GM12878 (cell line): ENCODE data around the gene PROX1. TPM values are rescaled to one million over a fixed set of nuclear protein-coding genes. Genes with fewer than 3 reads are reported as not detected.

Experiments used
- ATAC-seq: fragments of 200-7000 bp; cut with Tn5 transposase; 3 replicates; pipeline ENCODE4 v1.9.1; 2020; ENCODE audit warnings: mild to moderate bottlenecking, moderate library complexity
- BruUV-seq: library from RNA; stranded (reverse); fragments of 400-500 nt; replicated peaks from 2 replicates; lab custom pipeline; 2021; lab: Mats Ljungman, UMichigan
- CTCF ChIA-PET: fragments of 300-600 bp; sonication (Branson Sonifier 250); formaldehyde crosslinking; extraction: SDS; loops from one replicate; lab custom pipeline; 2021; ENCODE audit warnings: inconsistent platforms; lab: Yijun Ruan, JAX
- POLR2A ChIA-PET: fragments of 350-600 bp; formaldehyde crosslinking; extraction: SDS; loops from one replicate; lab custom pipeline; 2021; ENCODE audit warnings: inconsistent platforms; lab: Charles Lee
- RAD21 ChIA-PET: fragments of 300-600 bp; sonication (Branson Sonifier 250); formaldehyde crosslinking; loops from one replicate; lab custom pipeline; 2023; ENCODE audit warnings: antibody characterized with exemption; ENCODE audit not compliant: unreplicated experiment; lab: Charles Lee
- SMC1A ChIA-PET: fragments of 300-600 bp; sonication (Branson Sonifier 250); formaldehyde crosslinking; loops from one replicate; lab custom pipeline; 2023; ENCODE audit not compliant: unreplicated experiment, uncharacterized antibody; lab: Charles Lee
- DNase-seq: peaks from one replicate; pipeline ENCODE4 v3.0.0-alpha.2; 2011; ENCODE audit warnings: low read depth, low spot score
- FAIRE-seq: peaks from 3 replicates; lab custom pipeline; 2011; peaks lifted over from hg19 to GRCh38; lab: Jason Lieb, UNC
- H2AFZ ChIP-seq: 2 replicates; pipeline ENCODE4 v1.6.0; 2011; ENCODE audit warnings: low read depth, low read length, control low read depth; ENCODE audit not compliant: control insufficient read depth
- H3K27ac ChIP-seq: 2 replicates; pipeline ENCODE4 v1.5.1; 2011; ENCODE audit warnings: control low read depth; ENCODE audit not compliant: control insufficient read depth, insufficient read depth
- H3K27me3 ChIP-seq, 2 experiments: replicated peaks in 1 of 2; 2 replicates each; pipeline versions ENCODE4 v1.6.0 to v1.6.1; 2011; ENCODE audit warnings: low read length in 1 of 2; ENCODE audit not compliant: control insufficient read depth in 2 of 2, insufficient read depth in 2 of 2
- H3K36me3 ChIP-seq, 2 experiments: 2 replicates each; pipeline ENCODE4 v1.5.1; 2011; ENCODE audit warnings: low read length in 1 of 2; ENCODE audit not compliant: control insufficient read depth in 2 of 2, insufficient read depth in 2 of 2
- H3K4me1 ChIP-seq: 2 replicates; pipeline ENCODE4 v1.6.1; 2011; ENCODE audit warnings: mild to moderate bottlenecking, low read length, moderate library complexity, mixed read lengths; ENCODE audit not compliant: control insufficient read depth, insufficient read depth
- H3K4me2 ChIP-seq: 2 replicates; pipeline ENCODE4 v1.6.0; 2011; ENCODE audit warnings: control low read depth; ENCODE audit not compliant: control insufficient read depth, insufficient read depth
- H3K4me3 ChIP-seq: fragments of 200-600 bp; sonication (generic); 2 replicates; pipeline ENCODE4 v1.5.1; 2016
- H3K79me2 ChIP-seq: 2 replicates; pipeline ENCODE4 v1.6.0; 2011; ENCODE audit warnings: low read length; ENCODE audit not compliant: control insufficient read depth, insufficient read depth
- H3K9ac ChIP-seq: 2 replicates; pipeline ENCODE4 v1.8.0; 2011; ENCODE audit warnings: low read length, control low read depth, mixed read lengths; ENCODE audit not compliant: control insufficient read depth, insufficient read depth
- H3K9me3 ChIP-seq: replicated peaks from 3 replicates; pipeline ENCODE4 v1.5.1; 2011; ENCODE audit warnings: mild to moderate bottlenecking, low read length; ENCODE audit not compliant: control insufficient read depth, insufficient read depth
- H4K20me1 ChIP-seq: 2 replicates; pipeline ENCODE4 v1.6.0; 2011; ENCODE audit not compliant: control insufficient read depth, insufficient read depth
- CBX3 ChIP-seq: fragments of 200-600 bp; sonication (generic); IDR thresholded peaks from 2 replicates; pipeline ENCODE4 v1.6.1; 2016; ENCODE audit warnings: low read depth, borderline replicate concordance
- CUX1 ChIP-seq: IDR thresholded peaks from 2 replicates; pipeline ENCODE4 v1.6.1; 2012; ENCODE audit warnings: improper control_type of control experiment, low read depth, low read length; ENCODE audit not compliant: insufficient replicate concordance
- MEF2A ChIP-seq: IDR thresholded peaks from 2 replicates; pipeline ENCODE4 v1.6.1; 2011; ENCODE audit warnings: low read depth, mild to moderate bottlenecking, low read length, moderate library complexity; ENCODE audit not compliant: insufficient read depth
- NFIC ChIP-seq: IDR thresholded peaks from 2 replicates; pipeline ENCODE4 v1.6.1; 2012; ENCODE audit warnings: low read depth, mild to moderate bottlenecking, inconsistent platforms, low read length, moderate library complexity
- PKNOX1 ChIP-seq: fragments of 450-650 bp; IDR thresholded peaks from 2 replicates; pipeline ENCODE4 v1.6.1; 2016; ENCODE audit warnings: mild to moderate bottlenecking
- SIN3A ChIP-seq: IDR thresholded peaks from 2 replicates; pipeline ENCODE4 v1.6.1; 2012; ENCODE audit warnings: low read depth, low read length, improper control_type of control experiment
- SMAD1 ChIP-seq: fragments of 450-650 bp; IDR thresholded peaks from 2 replicates; pipeline ENCODE4 v1.6.1; 2018; ENCODE audit warnings: mild to moderate bottlenecking, low read depth; ENCODE audit not compliant: partially characterized antibody
- TAF1 ChIP-seq: IDR thresholded peaks from 2 replicates; pipeline ENCODE4 v1.6.1; 2011; ENCODE audit warnings: mild to moderate bottlenecking, low read depth, low read length, borderline replicate concordance
- ZNF207 ChIP-seq: fragments of 450-650 bp; IDR thresholded peaks from 2 replicates; pipeline ENCODE4 v1.6.1; 2014; ENCODE audit warnings: antibody characterized with exemption, mild to moderate bottlenecking, borderline replicate concordance
- WGBS: methylation state at CpG from one replicate; pipeline ENCODE4 v1.1.6; 2016; ENCODE audit warnings: low lambda C conversion rate; ENCODE audit not compliant: insufficient replicate concordance, insufficient coverage; ENCODE audit errors: missing lambda C conversion rate; 5-methylcytosine and 5-hydroxymethylcytosine counted together
- in situ Hi-C: fragments of 300-500 bp; cut with MboI; formaldehyde crosslinking; loops from 9 replicates; pipeline ENCODE4 v1.14.3; 2018; ENCODE audit warnings: mixed read lengths
- intact Hi-C: fragments of 100-400 bp; cut with micrococcal nuclease; formaldehyde crosslinking; loops from one replicate; pipeline ENCODE4 v1.14.2; 2022; ENCODE audit not compliant: unreplicated experiment
- polyA plus RNA-seq, 11 experiments: library from polyadenylated mRNA; depleted of rRNA in 4 of 11; unstranded in 6 of 11; stranded (reverse) in 5 of 11; fragments of >200 nt; fragmentation: Nextera tagmentation in 4 of 11; fragmentation: Illumina TruSeq in 1 of 11; extraction: Ambion mirVana in 4 of 11; extraction: Trizol in 1 of 11; gene quantifications; 1 replicate in 1 of 11; 2 replicates in 10 of 11; pipeline versions ENCODE4 v1.2.1 to v1.2.3, GENCODE V29; 2011 to 2016; ENCODE audit warnings: inconsistent platforms in 2 of 11, missing spikeins in 2 of 11, low read depth in 1 of 11
- total RNA-seq, 4 experiments: library from RNA; depleted of rRNA in 3 of 4; stranded (reverse); fragments of >200 nt in 3 of 4; fragmentation: Illumina TruSeq in 1 of 4; extraction: Trizol in 1 of 4; gene quantifications; 2 replicates each; pipeline versions ENCODE4 v1.2.1 to v1.2.3, GENCODE V29; 2013 to 2021
- TF ChIP-seq, protein P1 (sequence below): fragments of 450-650 bp; IDR thresholded peaks from 2 replicates; pipeline ENCODE4 v1.6.1; 2018; ENCODE audit warnings: borderline replicate concordance, mild to moderate bottlenecking; ENCODE audit not compliant: partially characterized antibody
- TF ChIP-seq, protein P2 (sequence below): fragments of 450-650 bp; conservative IDR thresholded peaks from 2 replicates; pipeline ENCODE4 v1.6.1; 2017; ENCODE audit warnings: mild to moderate bottlenecking, moderate library complexity

The PROX1 gene
- total and polyA plus RNA-seq, 10 of the 15 experiments (the other 5 are each of a cell fraction or from before 2014, with no cell fraction given), result under 0.01 to 0.44 (median 0.03) TPM; not detected in 4

GRCh38 chr1:214039394-214040018 lies 51.7 kb downstream of the PROX1 start:
- H3K79me2 ChIP-seq, result no peaks in the 10 kb centered on the region
- H3K4me3 ChIP-seq, result no peak overlapping the region
- TF ChIP-seq, protein P1, sequence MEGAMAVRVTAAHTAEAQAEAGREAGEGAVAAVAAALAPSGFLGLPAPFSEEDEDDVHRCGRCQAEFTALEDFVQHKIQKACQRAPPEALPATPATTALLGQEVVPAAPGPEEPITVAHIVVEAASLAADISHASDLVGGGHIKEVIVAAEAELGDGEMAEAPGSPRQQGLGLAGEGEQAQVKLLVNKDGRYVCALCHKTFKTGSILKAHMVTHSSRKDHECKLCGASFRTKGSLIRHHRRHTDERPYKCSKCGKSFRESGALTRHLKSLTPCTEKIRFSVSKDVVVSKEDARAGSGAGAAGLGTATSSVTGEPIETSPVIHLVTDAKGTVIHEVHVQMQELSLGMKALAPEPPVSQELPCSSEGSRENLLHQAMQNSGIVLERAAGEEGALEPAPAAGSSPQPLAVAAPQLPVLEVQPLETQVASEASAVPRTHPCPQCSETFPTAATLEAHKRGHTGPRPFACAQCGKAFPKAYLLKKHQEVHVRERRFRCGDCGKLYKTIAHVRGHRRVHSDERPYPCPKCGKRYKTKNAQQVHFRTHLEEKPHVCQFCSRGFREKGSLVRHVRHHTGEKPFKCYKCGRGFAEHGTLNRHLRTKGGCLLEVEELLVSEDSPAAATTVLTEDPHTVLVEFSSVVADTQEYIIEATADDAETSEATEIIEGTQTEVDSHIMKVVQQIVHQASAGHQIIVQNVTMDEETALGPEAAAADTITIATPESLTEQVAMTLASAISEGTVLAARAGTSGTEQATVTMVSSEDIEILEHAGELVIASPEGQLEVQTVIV, result no peak
- TF ChIP-seq PKNOX1 (no peak), NFIC (no peak), ZNF207 (no peak), CUX1 (no peak), SMAD1 (no peak), MEF2A (no peak), CBX3 (no peak), TAF1 (no peak), SIN3A (no peak)
- TF ChIP-seq, protein P2, sequence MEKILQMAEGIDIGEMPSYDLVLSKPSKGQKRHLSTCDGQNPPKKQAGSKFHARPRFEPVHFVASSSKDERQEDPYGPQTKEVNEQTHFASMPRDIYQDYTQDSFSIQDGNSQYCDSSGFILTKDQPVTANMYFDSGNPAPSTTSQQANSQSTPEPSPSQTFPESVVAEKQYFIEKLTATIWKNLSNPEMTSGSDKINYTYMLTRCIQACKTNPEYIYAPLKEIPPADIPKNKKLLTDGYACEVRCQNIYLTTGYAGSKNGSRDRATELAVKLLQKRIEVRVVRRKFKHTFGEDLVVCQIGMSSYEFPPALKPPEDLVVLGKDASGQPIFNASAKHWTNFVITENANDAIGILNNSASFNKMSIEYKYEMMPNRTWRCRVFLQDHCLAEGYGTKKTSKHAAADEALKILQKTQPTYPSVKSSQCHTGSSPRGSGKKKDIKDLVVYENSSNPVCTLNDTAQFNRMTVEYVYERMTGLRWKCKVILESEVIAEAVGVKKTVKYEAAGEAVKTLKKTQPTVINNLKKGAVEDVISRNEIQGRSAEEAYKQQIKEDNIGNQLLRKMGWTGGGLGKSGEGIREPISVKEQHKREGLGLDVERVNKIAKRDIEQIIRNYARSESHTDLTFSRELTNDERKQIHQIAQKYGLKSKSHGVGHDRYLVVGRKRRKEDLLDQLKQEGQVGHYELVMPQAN, result no peak
- no peak overlapping the region for H3K27ac ChIP-seq
- H3K4me2 ChIP-seq, result no peak overlapping the region
- intact Hi-C loops (no loop called here), in situ Hi-C loops (no loop called here)
- ATAC-seq, result no peak
- ChIA-PET POLR2A (no interaction called here), RAD21 (no interaction called here), CTCF (no interaction called here), SMC1A (no interaction called here)
- no peaks in the 10 kb centered on the region for H3K27me3 ChIP-seq
- WGBS, result 59% methylated on average over 4 of the region's 4 CpGs
- H4K20me1 ChIP-seq, result no peaks in the 10 kb centered on the region
- DNase-seq, result no peak
- no peak overlapping the region for H3K9ac ChIP-seq
- FAIRE-seq, result no peak
- no peaks in the 10 kb centered on the region for H3K36me3 ChIP-seq
- no peak overlapping the region for H2AFZ ChIP-seq
- BruUV-seq, result no TSS peak
- H3K9me3 ChIP-seq, result no peaks in the 10 kb centered on the region
- no peaks in the 10 kb centered on the region for H3K4me1 ChIP-seq
